HG02852 (cell line): ENCODE measurements around the gene TCEA2.

Experiments used
- ATAC-seq: cut with Tn5 transposase; IDR thresholded peaks from one replicate; pipeline ENCODE4 v1.9.1; 2021; ENCODE audit warnings: mild to moderate bottlenecking, moderate library complexity; ENCODE audit not compliant: unreplicated experiment

The TCEA2 gene

DNA sequence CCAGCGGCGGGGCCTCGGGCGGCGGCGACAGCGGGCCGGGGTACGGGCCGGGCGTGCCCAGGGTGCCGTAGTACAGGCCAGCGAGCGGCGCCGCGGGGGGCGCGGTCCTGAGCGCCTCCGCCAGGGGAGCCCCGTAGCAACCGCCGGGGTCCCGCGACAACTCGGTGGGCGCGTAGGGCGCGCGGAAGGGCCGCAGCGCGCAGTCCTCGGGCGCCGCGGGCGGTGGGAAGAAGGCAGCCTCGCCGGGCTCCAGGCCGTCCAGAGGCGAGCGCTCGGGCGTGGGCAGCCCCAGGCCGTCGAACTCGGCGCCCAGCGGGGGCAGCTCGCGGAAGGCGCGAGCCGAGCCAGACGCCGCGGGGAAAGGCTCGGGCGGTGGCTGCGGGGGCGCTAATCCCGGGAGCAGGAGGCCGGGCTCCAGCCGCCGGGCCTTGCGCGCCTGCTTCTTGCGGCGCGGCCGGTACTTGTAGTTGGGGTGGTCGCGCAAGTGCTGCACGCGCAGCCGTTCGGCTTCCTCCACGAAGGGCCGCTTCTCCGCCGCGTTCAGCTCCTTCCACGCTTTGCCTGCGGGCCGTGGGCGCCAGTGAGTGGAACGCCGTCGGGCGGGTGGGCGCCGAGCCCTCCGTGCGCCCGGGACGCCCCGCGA, 14.5 kb upstream of the TCEA2 start:
- no peak for ATAC-seq

DNA sequence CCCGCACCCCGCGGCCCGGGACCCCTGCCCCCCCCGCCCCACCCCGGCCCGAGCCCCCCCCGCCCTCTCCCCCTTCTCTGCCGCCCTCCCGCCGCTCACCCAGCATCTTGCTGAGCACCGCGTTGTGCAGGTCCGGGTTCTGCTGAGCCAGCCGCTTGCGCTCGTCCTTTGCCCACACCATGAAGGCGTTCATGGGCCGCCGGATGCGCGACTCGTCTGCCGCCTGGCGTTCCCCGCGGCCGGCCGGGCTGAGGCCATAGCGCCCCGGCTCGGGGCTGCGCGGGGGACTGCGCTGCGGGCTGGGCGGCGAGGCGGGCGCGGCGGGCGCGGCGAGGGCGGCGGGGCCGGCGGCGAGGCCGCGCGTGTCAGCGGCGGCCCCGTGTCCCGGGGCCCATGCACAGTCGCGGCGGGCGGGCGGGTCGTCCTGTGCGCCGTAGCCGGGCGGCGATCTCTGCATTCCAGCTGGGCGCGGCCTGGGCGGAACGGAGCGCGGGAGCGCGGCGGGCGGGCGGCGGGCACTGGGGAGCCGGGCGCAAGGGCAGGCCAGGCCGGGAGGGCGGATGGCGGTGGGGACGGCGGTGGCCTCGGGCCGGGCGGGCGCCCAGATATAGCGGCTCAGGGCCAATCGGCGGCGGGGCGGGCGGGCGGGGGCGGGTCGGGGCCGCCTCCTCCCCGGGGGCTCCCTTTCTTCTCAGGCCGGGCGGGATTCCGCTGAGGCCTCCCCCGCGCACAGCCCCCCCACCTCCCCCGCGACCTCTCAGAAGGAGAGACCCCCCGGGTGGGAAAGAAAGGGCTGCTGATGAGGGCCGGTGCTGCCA, 13.7 kb upstream of the TCEA2 start, which contains the start of gene SOX18:
Gene SOX18 (minus strand): TSS at position 580 of the 818 bp plus-strand sequence. CDS start 123 bp downstream, at position 457.
- no peak for ATAC-seq

GRCh38 chr20:64049878-64050260, 13.1 kb upstream of the TCEA2 start:
- no peak for ATAC-seq

DNA sequence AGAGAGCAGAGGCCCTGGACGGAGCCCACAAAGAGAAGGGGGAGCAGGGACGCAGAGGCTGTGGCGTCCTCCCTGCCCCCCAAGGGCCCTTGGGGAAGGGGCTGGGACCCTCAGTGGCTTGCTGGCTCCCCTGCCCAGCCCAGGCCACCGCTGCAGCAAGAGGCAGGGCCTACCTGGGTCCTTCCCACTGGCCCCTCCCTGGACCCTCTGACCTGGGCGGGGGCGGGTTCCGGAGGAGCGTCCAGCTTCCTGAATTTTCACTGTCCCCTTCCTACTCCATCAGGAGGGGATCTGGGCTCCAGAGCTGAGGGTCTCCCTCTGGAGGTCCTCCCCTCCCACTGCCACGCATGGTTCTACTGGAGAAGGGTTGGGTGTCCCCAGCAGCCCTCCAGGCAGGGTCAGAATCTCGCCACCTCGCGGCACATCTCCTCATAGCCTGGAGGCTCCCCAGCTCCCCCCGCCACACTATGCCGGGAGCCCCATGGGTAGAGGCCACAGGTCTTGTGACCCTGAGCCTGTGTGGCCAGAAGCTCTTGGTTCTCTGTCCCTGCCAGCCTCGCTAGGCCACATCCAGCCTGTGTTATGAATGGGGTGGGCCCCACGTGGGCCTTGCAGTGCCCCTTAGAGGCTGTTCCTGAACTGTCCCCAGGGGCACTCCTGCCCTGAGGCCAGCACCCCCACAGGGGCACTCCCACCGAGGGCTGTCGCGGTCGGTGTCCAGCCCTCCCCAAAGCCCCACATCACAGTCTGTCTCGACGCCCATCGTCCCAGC, 12.6 kb upstream of the TCEA2 start:
- no peak for ATAC-seq

DNA sequence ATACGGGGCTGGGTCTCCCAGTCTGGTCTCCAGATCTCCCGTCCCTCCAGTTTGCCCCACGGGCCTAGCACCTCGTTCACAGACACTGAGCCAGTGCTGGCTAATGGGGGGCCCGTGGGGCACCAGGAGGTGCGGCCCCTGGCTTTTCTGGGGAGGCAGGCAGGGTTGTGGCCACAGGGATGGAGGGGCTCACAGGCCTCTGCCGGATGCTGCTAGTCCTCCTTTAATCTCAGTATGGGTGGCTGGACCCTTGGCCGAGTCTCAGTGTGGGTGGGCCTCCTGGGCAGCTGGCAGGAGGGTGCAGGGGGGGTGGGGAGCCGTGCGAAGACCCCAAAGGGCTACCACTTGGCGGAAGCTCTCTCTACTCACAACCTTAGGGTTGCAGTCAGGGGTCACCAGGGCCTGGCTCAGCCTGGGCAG, 12.0 kb upstream of the TCEA2 start:
- ATAC-seq: no peak

- ATAC-seq: no peak
Measured at GRCh38 chr20:64051561-64052325, 11.3 kb upstream of the TCEA2 start.

- ATAC-seq: no peak
Measured at GRCh38 chr20:64052326-64052722, 10.7 kb upstream of the TCEA2 start.

DNA sequence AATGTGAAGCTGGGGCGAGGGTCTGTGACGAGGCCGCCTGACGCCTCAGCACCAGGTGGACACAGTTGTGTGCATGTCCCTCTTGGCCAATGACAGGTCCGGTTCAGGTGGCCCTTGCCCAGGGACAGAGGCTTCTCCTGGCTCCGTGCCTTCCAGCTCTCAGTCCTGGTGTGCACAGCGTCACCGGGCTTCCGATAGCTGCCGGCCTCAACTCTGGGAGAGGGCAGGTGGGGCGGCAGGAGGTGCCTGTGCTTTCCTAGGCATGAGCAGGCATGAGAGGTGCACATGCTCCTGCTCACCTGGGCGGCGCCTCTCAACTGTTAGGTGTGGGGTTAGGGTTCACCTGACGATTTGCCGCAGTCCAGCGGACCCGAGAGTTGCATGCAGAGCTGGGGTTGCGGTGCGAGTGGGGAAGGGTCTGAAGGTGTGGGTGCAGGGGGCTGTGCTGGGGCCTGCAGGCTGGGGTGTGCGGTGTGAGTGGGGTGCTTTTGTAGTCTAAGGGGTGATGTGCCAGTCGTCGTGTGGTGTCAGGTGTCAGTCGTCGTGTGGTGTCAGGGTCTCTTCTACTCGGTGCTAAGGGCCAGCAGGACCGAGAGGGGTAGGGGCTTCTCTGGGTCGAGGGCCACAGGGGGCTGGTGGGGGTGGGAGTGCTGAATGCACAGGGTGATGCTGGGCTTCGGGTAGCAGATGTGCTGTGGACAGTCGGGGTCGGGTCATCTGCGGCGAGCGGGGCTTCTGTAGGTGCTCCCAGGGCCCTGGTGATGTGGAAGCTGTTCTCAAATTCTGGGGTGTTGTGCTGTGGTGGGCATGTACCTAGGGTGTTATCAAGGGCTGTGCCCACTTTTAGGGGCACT, 9.8 kb upstream of the TCEA2 start:
- ATAC-seq: no peak

GRCh38 chr20:64053841-64054661, 8.9 kb upstream of the TCEA2 start:
- no peak for ATAC-seq

DNA sequence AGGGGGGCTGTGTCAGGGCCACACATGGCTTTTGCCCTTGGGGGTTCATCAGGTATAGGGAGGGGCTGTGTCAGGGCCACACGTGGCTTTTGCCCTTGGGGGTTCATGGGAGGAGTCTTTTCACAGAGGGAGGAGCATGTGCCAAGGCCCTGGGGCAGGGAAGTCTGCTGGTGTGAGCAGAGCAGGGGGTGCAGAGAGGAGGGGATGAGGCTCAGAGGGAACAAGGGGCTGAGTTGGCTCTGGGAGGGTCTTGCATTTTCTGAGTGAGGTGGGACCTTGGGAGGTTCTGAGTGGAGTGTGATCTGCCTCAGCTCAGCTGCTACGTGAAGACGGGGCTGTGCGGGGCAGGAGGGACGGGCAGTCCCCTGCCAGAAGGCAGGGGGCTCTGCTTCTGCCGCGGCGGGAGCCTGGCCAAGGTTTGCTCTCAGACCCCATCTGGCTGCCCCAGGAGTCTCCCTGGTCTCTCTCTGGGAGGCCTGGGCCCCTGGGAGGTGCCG, 7.6 kb upstream of the TCEA2 start:
- ATAC-seq: no peak

DNA sequence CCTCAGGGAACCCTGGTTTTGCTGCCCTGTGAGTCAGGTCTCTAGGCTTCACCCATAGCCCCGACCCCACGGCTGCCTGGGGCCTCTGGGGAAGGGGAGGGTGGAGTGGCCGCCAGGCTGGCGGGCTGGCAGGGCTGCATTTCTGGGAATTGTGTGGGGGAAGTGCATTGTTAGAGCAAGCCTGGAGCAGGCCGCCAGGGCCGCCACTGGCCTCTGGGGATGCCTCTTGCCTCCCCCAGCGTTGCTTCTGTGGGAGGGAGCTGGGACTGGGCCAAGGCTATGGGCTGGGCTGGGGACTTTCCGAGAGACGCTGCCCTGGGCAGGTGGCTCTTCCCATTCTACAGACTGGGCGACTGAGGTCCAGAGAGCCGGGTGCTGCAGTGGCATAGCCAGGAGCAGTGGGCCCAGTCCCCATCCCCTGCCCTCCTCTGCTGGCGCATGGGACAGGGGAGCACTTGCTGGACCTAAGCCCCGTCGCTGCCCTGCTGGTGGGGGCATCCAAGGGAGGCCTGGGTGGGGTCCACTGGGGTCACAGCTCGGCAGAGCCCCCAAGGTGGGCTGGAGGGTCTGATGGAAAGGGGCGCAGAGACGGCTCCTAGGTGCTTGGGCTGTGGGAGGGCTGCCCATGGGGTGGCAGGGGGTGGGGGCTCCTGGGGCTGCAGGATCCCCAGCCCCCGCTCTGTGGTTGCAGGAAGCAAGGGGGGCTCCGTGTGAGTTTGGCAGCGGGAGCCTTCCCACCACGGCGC, 6.9 kb upstream of the TCEA2 start:
- no peak for ATAC-seq

DNA sequence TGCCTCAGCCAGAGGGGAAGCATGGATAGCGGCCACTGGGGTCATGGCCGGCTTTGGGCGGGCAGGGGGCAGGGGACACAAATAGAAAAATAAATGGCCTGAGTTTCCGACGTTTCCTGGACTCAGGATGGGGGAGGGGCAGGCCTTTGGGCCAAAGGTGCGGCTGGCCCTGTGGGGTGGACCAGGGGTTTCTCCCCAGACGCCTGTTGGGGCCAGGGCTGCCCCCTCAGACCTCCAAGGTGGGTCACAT, 6.4 kb upstream of the TCEA2 start:
- ATAC-seq: no peak

GRCh38 chr20:64056889-64057627, 5.9 kb upstream of the TCEA2 start:
- no peak for ATAC-seq

DNA sequence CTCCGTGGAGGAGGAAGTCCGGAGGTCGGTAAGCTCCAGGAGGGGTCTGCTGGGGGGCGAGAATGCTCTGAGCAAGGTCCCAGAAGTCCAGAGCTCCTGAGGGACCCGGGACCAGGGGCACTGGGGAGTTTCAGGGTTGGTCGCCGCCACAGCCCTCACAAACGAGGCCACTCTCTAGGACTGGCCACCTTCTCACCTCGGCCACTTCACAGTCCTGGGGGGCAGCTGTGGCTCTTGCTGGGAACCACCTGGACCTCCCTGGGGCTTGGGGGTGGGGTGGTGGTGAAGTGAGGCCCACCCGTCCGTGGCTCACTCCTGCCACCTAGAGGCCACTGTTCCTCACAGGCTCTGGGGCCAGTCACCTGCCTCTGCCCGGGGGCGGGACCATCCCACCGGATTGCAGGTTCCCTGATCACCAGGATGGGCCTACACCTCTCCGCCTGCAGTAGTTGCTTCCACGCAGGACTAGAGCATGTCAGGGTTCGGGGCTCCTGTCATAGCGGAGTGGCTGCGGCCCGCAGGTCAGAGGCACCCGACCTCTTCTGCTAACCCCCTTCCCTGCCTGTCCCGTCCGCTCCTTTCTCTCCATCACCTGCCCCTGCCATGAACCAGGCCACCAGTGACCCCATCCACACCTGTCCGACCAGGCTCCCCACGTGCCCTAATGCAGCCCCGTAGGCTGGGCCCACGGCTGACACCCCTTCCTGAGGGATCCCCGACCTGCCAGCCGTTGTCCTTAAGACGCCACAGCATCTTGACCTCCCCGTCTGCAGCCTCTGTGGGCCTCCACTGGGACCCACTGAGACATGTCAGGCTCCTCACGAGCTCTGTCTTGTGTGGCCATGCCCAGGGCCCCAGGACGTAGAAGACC, 5.1 kb upstream of the TCEA2 start:
- ATAC-seq: no peak

GRCh38 chr20:64058536-64058935, 4.5 kb upstream of the TCEA2 start:
- no peak for ATAC-seq

GRCh38 chr20:64062276-64062595, 762 bp upstream of the TCEA2 start:
- ATAC-seq: no peak
